Esophagus squamous epithelium (tissue), 4 donors: ENCODE results near the gene BNIPL.

ENCODE experiments used
- POLR2A ChIP-seq, 4 donors: fragments of 450-650 bp; IDR thresholded peaks; one replicate each; pipeline ENCODE4 v1.6.1; 2017; ENCODE audit warnings: antibody characterized with exemption in 4 of 4, mild to moderate bottlenecking in 4 of 4, moderate library complexity in 3 of 4
- TF ChIP-seq, protein P1 (sequence below), 6 experiments: fragments of 450-650 bp in 4 of 6; fragments of 200-600 bp in 2 of 6; sonication (generic) in 2 of 6; IDR thresholded peaks; one replicate each; pipeline ENCODE4 v1.5.1; 2016 to 2019; ENCODE audit warnings: antibody characterized with exemption in 6 of 6, mild to moderate bottlenecking in 4 of 6, moderate library complexity in 4 of 6

DNA sequence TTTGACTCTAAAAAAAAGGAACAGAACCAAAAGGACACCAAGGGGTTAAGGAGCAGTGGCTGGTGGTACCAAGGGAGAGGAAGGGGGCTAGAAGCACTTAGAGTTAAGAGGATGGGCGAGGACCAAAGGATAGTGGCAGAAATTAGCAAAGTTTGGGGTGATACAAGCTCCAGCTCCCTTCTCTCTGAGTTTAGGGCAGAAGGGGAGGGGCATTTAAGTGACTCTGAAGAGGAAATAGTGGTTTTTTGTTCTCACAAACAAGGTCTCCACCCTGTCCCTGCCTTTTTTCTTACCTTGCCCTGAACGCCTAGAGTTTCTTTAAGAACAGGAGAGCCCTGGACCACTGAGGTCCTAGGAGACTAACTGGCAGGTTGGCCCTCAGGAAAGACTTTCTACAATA, 19.8 kb downstream of the BNIPL start:
- TF ChIP-seq, protein P1, sequence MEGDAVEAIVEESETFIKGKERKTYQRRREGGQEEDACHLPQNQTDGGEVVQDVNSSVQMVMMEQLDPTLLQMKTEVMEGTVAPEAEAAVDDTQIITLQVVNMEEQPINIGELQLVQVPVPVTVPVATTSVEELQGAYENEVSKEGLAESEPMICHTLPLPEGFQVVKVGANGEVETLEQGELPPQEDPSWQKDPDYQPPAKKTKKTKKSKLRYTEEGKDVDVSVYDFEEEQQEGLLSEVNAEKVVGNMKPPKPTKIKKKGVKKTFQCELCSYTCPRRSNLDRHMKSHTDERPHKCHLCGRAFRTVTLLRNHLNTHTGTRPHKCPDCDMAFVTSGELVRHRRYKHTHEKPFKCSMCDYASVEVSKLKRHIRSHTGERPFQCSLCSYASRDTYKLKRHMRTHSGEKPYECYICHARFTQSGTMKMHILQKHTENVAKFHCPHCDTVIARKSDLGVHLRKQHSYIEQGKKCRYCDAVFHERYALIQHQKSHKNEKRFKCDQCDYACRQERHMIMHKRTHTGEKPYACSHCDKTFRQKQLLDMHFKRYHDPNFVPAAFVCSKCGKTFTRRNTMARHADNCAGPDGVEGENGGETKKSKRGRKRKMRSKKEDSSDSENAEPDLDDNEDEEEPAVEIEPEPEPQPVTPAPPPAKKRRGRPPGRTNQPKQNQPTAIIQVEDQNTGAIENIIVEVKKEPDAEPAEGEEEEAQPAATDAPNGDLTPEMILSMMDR (IDR thresholded peaks at IDR 0.05): no peak
- TF ChIP-seq POLR2A (IDR thresholded peaks at IDR 0.05): peak in 1 of 4 donors; percentile 35
